SU-DHL-6 (cell line): Measurements from ENCODE around the gene CTNS.

ENCODE experiments used
- CTCF ChIP-seq: fragments of 200-600 bp; sonication (generic); IDR thresholded peaks from one replicate; pipeline ENCODE4 v1.5.1; 2017; ENCODE audit warnings: antibody characterized with exemption, mild to moderate bottlenecking, low read length, moderate library complexity; ENCODE audit not compliant: insufficient read depth, poor library complexity, severe bottlenecking
- EZH2phosphoT487 ChIP-seq: fragments of 200-600 bp; sonication (generic), shearing (Covaris generic); conservative IDR thresholded peaks from 2 replicates; pipeline ENCODE4 v1.6.1; 2018; ENCODE audit warnings: mild to moderate bottlenecking, antibody characterized with exemption, low read length, moderate library complexity, mixed read lengths

- TF ChIP-seq CTCF, result no peak
- TF ChIP-seq EZH2phosphoT487, result no peak
Observed at GRCh38 chr17:3693829-3694231, 57.3 kb downstream of the CTNS start.
